ENCODE measurements around the gene SLC25A36.

GRCh38 chr3:140942221-140943104 is 827 bp downstream of the SLC25A36 start:
- TF ChIP-seq POLR2AphosphoS5 (IDR thresholded peaks at IDR 0.05; ENCODE audit: low read depth, low read length) (peak; percentile 24; the same call in 1 of the 2 replicates), REST (IDR thresholded peaks at IDR 0.05; ENCODE audit: insufficient read depth in 1 of 2, low read depth in 2 of 2, low read length in 2 of 2) (no peak)

Data from PFSK-1 (cell line).